Lower lobe of right lung (tissue), 2 donors: Measurements from ENCODE around the gene KCTD5. TPM values are rescaled to one million over a fixed set of nuclear protein-coding genes. Genes with fewer than 3 reads are reported as not detected.
"Not testable (repeated sequence)": the region's sequence is repeated elsewhere in the genome, so short reads cannot be mapped to it uniquely, and the experiment has no call there.

Experiments used
- ATAC-seq, 2 donors: fragments of 200-7000 bp; cut with Tn5 transposase; one replicate each; pipeline ENCODE4 v1.9.1; 2020 to 2022; ENCODE audit warnings: mild to moderate bottlenecking in 2 of 2, moderate library complexity in 2 of 2
- DNase-seq: peaks from one replicate; pipeline ENCODE4 v3.0.0-alpha.2; 2020
- H3K27ac ChIP-seq: fragments of 200-600 bp; one replicate; pipeline ENCODE4 v1.8.0; 2022
- H3K27me3 ChIP-seq: fragments of 200-600 bp; one replicate; pipeline ENCODE4 v1.8.0; 2022; ENCODE audit warnings: low read depth
- H3K36me3 ChIP-seq: fragments of 200-600 bp; one replicate; pipeline ENCODE4 v1.8.0; 2022; ENCODE audit warnings: mild to moderate bottlenecking
- H3K4me1 ChIP-seq: fragments of 200-600 bp; one replicate; pipeline ENCODE4 v1.8.0; 2022
- H3K4me3 ChIP-seq: fragments of 200-600 bp; one replicate; pipeline ENCODE4 v1.8.0; 2022; ENCODE audit warnings: mild to moderate bottlenecking
- H3K9me3 ChIP-seq: fragments of 200-600 bp; one replicate; pipeline ENCODE4 v1.8.0; 2022
- intact Hi-C: fragments of 100-400 bp; cut with DNase I; formaldehyde crosslinking; loops from one replicate; pipeline ENCODE4 v1.11.0; 2022
- total RNA-seq: library from RNA; stranded (reverse); fragmentation: NEBNext Ultra II Directional; extraction: Animal tissue kit (Norgen Biotek cat#: 25700); gene quantifications from one replicate; pipeline ENCODE4 v1.2.1, GENCODE V29; 2021
- TF ChIP-seq, protein P1 (sequence below): fragments of 200-600 bp; IDR thresholded peaks from one replicate; pipeline ENCODE4 v1.8.0; 2022; ENCODE audit warnings: antibody characterized with exemption, mild to moderate bottlenecking
- donor health status: DM: no; HTN: yes; CAD: no; lungs with severe emphysema.

KCTD5 gene
- total RNA-seq, 1 donor from 2014 or later, result 24.8 TPM

DNA sequence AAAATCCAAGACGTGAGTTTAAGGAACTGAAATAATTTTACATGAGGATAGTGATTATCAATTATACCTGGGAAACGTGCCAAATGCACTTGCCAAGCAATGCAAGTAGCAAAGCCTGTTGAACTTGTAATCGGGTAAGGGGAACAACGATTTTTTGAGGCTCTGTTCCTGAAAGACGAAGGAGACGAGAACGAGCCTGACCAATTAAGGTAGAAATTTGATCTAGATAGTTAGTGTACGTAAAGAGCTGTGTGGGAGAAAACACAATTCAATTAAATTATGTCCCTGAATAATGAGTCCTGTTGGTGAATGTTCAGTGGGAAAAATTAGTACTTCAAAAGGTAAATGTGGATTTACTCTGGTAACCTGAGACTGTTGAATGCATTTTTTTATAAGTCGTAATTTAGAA lies 17.7 kb upstream of the KCTD5 start:
- TF ChIP-seq, protein P1, sequence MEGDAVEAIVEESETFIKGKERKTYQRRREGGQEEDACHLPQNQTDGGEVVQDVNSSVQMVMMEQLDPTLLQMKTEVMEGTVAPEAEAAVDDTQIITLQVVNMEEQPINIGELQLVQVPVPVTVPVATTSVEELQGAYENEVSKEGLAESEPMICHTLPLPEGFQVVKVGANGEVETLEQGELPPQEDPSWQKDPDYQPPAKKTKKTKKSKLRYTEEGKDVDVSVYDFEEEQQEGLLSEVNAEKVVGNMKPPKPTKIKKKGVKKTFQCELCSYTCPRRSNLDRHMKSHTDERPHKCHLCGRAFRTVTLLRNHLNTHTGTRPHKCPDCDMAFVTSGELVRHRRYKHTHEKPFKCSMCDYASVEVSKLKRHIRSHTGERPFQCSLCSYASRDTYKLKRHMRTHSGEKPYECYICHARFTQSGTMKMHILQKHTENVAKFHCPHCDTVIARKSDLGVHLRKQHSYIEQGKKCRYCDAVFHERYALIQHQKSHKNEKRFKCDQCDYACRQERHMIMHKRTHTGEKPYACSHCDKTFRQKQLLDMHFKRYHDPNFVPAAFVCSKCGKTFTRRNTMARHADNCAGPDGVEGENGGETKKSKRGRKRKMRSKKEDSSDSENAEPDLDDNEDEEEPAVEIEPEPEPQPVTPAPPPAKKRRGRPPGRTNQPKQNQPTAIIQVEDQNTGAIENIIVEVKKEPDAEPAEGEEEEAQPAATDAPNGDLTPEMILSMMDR, result no peak
- Histone ChIP-seq H3K36me3 (peaks cover 27% of the 10 kb centered on the region), H3K27ac (no peak overlapping the region), H3K9me3 (no peaks in the 10 kb centered on the region), H3K27me3 (no peaks in the 10 kb centered on the region), H3K4me1 (peaks cover 14% of the 10 kb centered on the region), H3K4me3 (no peak overlapping the region)
- intact Hi-C loops, result no loop called here
- no peak for DNase-seq
- no peak for ATAC-seq

DNA sequence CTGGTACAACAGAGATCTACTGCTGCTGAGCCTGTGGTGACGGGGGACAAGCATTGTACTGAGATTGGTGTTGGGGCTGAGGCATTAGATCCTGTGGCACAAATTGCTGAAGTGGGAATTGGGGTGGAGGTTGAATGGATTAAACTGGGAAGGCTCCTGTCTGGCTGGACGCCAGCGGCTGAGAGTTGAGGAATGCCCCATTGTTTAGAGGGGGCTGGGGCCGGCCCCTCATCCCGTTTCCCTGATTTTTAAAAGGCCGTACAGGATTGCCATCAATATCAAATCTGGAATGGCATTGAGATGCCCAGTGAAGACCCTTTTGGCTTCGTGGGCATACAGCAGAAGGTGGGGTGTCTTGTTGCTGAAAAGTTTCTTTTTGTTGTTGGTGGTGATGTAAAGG lies 15.7 kb upstream of the KCTD5 start:
- intact Hi-C loops, H3K4me3 ChIP-seq, H3K27ac ChIP-seq, H3K27me3 ChIP-seq, ATAC-seq, H3K9me3 ChIP-seq, DNase-seq: not testable (repeated sequence)
- peaks cover 31% of the 10 kb centered on the region for H3K4me1 ChIP-seq
- peaks cover 29% of the 10 kb centered on the region for H3K36me3 ChIP-seq

DNA sequence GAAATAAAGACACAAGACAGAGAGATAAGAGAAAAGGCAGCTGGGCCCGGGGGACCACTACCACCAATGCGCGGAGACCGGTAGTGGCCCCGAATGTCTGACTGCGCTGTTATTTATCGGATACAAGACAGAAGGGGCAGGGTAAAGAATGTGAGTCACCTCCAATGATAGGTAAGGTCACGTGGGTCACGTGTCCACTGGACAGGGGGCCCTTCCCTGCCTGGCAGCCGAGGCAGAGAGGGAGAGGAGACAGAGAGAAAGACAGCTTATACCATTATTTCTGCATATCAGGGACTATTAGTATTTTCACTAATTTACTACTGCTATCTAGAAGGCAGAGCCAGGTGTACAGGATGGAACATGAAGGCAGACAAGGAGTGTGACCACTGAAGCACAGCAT lies 12.7 kb upstream of the KCTD5 start:
- DNase-seq, intact Hi-C loops, H3K27me3 ChIP-seq, H3K27ac ChIP-seq, H3K4me3 ChIP-seq, H3K9me3 ChIP-seq, ATAC-seq: not testable (repeated sequence)
- H3K4me1 ChIP-seq, result peaks cover 31% of the 10 kb centered on the region
- peaks cover 29% of the 10 kb centered on the region for H3K36me3 ChIP-seq

DNA sequence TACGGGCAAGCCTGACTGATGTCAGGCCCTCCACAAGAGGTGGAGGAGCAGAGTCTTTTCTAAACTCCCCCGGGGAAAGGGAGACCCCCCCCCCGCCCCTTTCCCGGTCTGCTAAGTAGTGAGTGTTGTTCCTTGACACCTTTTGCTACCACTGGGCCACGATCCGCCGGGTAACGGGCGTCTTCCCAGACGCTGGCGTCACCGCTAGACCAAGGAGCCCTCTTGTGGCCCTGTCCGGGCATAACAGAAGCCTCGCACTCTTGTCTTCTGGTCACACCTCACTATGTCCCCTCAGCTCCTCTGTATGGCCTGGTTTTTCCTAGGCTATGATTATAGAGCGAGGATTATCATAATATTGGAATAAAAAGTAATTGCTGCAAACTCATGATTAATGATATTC lies 12.3 kb upstream of the KCTD5 start:
- TF ChIP-seq, protein P1, result peak; percentile 66
- H3K27me3 ChIP-seq, intact Hi-C loops, H3K9me3 ChIP-seq, ATAC-seq, H3K27ac ChIP-seq, H3K4me3 ChIP-seq: not testable (repeated sequence)
- peaks cover 26% of the 10 kb centered on the region for H3K4me1 ChIP-seq
- peaks cover 29% of the 10 kb centered on the region for H3K36me3 ChIP-seq
- DNase-seq, result peak; percentile 83

DNA sequence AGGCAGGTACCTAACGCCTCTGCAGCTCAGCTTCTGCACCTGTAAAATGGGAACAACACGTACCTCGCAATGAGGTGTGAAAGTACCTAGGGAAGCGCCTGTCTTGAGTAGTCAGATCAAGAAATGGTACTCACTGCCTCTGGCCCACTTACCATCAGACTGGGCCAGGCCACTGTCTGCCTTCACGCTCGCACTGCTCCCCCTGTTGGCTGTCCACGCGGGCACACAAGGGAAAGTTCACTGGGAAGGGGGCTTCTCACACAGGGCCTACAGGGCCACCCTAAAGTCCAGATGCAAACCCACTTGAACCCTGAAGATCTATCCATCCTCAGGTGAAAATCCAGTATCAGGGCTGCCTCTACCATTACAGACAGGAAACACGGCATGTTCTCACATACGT lies 11.1 kb upstream of the KCTD5 start:
- DNase-seq, intact Hi-C loops, H3K4me3 ChIP-seq, H3K27ac ChIP-seq, H3K9me3 ChIP-seq, ATAC-seq, H3K27me3 ChIP-seq: not testable (repeated sequence)
- Histone ChIP-seq H3K36me3 (peaks cover 29% of the 10 kb centered on the region), H3K4me1 (peaks cover 26% of the 10 kb centered on the region)

DNA sequence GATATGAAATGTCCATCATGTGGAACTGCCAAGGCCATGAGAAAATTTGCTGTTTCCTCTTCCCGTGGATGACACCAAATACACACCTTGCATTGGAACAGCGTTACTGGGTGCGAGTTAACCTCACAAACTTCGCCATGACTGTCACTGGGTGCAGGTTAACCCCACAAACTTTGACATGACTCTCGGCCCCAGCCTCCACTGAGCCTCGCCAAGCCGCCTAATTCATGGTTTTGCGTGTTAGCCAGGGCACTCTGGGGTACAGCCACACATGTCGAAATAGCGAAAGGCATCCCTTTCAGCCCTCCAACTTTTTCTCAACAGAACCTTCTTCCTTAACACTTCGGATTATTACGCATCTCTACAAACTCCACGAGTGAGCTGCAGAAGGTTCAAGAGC lies 10.6 kb upstream of the KCTD5 start:
- no peak for DNase-seq
- Histone ChIP-seq H3K4me1 (peaks cover 26% of the 10 kb centered on the region), H3K4me3 (peak overlapping the region; percentile 72), H3K27me3 (no peaks in the 10 kb centered on the region), H3K9me3 (no peaks in the 10 kb centered on the region), H3K27ac (no peak overlapping the region), H3K36me3 (peaks cover 26% of the 10 kb centered on the region)
- TF ChIP-seq, protein P1, result no peak
- no peak for ATAC-seq
- intact Hi-C loops, result no loop called here

DNA sequence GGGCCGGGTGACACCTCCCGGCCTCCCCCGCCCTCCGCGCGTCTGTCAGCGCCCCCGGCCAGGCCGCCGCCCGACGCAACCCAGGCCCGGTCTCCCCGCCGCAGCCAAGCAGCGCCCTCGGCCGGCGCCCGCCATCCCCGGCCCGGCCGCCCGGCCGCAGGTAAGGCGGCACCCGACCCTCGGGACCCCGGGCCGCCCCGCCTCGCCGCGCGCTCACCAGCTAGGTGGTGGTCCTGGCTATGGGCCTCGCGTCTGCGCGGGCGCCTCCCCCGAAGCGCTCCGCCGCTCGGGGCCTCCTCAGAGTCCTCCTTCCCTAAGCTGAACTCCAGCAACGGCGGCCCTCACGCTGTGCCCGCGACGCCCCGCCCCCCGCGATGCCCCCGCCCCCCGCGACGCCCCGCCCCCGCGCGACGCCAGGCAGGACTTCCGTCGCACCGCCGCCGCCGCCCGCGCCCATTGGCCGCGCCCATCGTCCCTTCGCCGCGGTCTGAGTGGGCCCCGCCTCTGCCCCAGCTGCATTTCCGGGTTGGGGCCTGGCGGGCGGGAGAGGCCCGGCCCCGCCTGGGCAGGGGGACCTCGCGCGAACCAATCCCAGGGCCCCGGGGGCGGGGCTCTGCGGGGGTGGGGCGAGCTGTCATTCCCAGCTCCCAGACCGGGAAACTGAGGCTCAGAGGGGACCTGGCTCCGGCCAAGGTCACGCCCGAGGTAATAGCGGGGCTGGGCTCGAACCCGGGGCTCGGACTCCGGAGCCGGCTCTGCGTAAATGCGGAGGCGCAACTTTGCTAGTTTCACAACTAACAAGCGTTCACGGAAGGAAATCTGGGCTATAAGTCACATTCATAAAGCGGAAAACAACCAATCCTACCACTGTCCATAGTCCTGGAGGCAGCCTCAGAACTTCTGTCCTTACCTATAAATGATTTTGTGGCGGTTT lies 9.0 kb upstream of the KCTD5 start:
- TF ChIP-seq, protein P1, result no peak
- no peaks in the 10 kb centered on the region for H3K27me3 ChIP-seq
- no peaks in the 10 kb centered on the region for H3K9me3 ChIP-seq
- peak; percentile 98 for ATAC-seq
- DNase-seq, result peak; percentile 97
- H3K4me3 ChIP-seq, result peak overlapping the region; percentile 72
- intact Hi-C loops, result no loop called here
- H3K4me1 ChIP-seq, result peaks cover 26% of the 10 kb centered on the region
- peak overlapping the region; percentile 87 for H3K27ac ChIP-seq
- peaks cover 15% of the 10 kb centered on the region for H3K36me3 ChIP-seq
